Peyer's patch (tissue), 4 donors: Measurements from ENCODE around the gene SH3PXD2B.

Experiments used
- POLR2A ChIP-seq, 2 donors: fragments of 450-650 bp; IDR thresholded peaks; one replicate each; pipeline ENCODE4 v1.5.1; 2017; ENCODE audit warnings: antibody characterized with exemption in 2 of 2, mild to moderate bottlenecking in 2 of 2, moderate library complexity in 2 of 2
- TF ChIP-seq, protein P1 (sequence below), 6 experiments: fragments of 450-650 bp in 4 of 6; fragments of 200-600 bp in 2 of 6; sonication (generic) in 1 of 6; IDR thresholded peaks; one replicate each; pipeline ENCODE4 v1.5.1; 2017 to 2019; ENCODE audit warnings: antibody characterized with exemption in 6 of 6, mild to moderate bottlenecking in 3 of 6, moderate library complexity in 1 of 6

DNA sequence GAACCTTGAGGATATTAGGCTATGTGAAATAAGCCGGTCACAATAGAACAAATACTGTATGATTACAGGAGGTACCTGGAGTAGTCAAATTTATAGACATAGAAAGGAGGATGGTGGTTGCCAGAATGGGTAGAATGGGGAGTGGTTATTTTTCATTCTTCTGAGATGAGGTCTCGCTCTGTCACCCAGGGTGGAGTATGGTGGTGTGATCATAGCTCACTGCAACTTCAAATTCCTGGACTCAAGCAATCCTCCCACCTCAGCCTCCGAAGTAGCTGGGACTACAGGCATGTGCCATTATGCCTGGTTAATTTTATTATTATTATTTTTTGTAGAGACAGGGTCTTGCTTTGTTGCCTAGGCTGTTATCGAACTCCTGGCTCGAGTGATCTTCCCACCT is 27.1 kb downstream of the SH3PXD2B start:
- TF ChIP-seq, protein P1, sequence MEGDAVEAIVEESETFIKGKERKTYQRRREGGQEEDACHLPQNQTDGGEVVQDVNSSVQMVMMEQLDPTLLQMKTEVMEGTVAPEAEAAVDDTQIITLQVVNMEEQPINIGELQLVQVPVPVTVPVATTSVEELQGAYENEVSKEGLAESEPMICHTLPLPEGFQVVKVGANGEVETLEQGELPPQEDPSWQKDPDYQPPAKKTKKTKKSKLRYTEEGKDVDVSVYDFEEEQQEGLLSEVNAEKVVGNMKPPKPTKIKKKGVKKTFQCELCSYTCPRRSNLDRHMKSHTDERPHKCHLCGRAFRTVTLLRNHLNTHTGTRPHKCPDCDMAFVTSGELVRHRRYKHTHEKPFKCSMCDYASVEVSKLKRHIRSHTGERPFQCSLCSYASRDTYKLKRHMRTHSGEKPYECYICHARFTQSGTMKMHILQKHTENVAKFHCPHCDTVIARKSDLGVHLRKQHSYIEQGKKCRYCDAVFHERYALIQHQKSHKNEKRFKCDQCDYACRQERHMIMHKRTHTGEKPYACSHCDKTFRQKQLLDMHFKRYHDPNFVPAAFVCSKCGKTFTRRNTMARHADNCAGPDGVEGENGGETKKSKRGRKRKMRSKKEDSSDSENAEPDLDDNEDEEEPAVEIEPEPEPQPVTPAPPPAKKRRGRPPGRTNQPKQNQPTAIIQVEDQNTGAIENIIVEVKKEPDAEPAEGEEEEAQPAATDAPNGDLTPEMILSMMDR (IDR thresholded peaks at IDR 0.05), result no peak
- TF ChIP-seq POLR2A (IDR thresholded peaks at IDR 0.05), result no peak
